H1 (cell line): Measurements from ENCODE around the gene SEMA3G. TPM values are rescaled to one million over a fixed set of nuclear protein-coding genes. Genes with fewer than 3 reads are reported as not detected.

Experiments
- CTCF ChIA-PET: fragments of 300-600 bp; sonication (Branson Sonifier 250); formaldehyde crosslinking; loops from one replicate; lab custom pipeline; 2021; ENCODE audit not compliant: partially characterized antibody; lab: Charles Lee
- POLR2A ChIA-PET: fragments of 300-600 bp; sonication (Branson Sonifier 250); formaldehyde crosslinking; loops from one replicate; lab custom pipeline; 2021; ENCODE audit warnings: inconsistent platforms; ENCODE audit not compliant: partially characterized antibody; lab: Charles Lee
- DNase-seq, 2 experiments: peaks; one replicate each; pipeline versions ENCODE4 v3.0.0 to v3.0.0-alpha.2; 2010 to 2022; ENCODE audit warnings: low spot score in 2 of 2, low read depth in 1 of 2, mixed read lengths in 1 of 2
- FAIRE-seq: peaks from 2 replicates; lab custom pipeline; 2011; peaks lifted over from hg19 to GRCh38; lab: Jason Lieb, UNC
- H2AFZ ChIP-seq: 2 replicates; pipeline ENCODE4 v1.8.1; 2012; ENCODE audit warnings: low read length, inconsistent platforms
- H2AK5ac ChIP-seq: 2 replicates; pipeline ENCODE4 v1.6.1; 2013; ENCODE audit warnings: low read depth, low read length
- H2BK120ac ChIP-seq: replicated peaks from 2 replicates; pipeline ENCODE3; 2013; ENCODE audit warnings: low read depth, low read length, inconsistent platforms
- H2BK12ac ChIP-seq: 2 replicates; pipeline ENCODE4 v1.6.1; 2013; ENCODE audit warnings: low read depth, low read length
- H2BK15ac ChIP-seq: 2 replicates; pipeline ENCODE4 v1.6.1; 2013; ENCODE audit warnings: low read length
- H2BK20ac ChIP-seq: 2 replicates; pipeline ENCODE4 v1.6.1; 2013; ENCODE audit warnings: low read length
- H2BK5ac ChIP-seq: 2 replicates; pipeline ENCODE4 v1.6.1; 2013; ENCODE audit warnings: low read depth, low read length
- H3K14ac ChIP-seq: 2 replicates; pipeline ENCODE4 v1.6.1; 2013; ENCODE audit warnings: inconsistent platforms; ENCODE audit not compliant: insufficient read length
- H3K18ac ChIP-seq: 2 replicates; pipeline ENCODE4 v1.6.1; 2013; ENCODE audit warnings: low read length; ENCODE audit errors: extremely low read depth
- H3K23ac ChIP-seq: 2 replicates; pipeline ENCODE4 v1.6.1; 2013; ENCODE audit warnings: inconsistent platforms; ENCODE audit not compliant: insufficient read length
- H3K23me2 ChIP-seq: 2 replicates; pipeline ENCODE4 v1.6.1; 2013; ENCODE audit warnings: low read depth, low read length
- H3K27ac ChIP-seq: 2 replicates; pipeline ENCODE4 v1.6.1; 2011; ENCODE audit warnings: low read depth, low read length, inconsistent platforms
- H3K27me3 ChIP-seq, 4 experiments: replicated peaks in 1 of 4; 1 replicate in 1 of 4; 2 replicates in 3 of 4; pipeline versions ENCODE4 v1.6.1 to v1.8.1; 2011 to 2013; ENCODE audit warnings: low read length in 3 of 4, mild to moderate bottlenecking in 3 of 4, inconsistent platforms in 2 of 4, mixed read lengths in 2 of 4, moderate library complexity in 1 of 4; ENCODE audit not compliant: control insufficient read depth in 3 of 4, insufficient read depth in 3 of 4; ENCODE audit errors: extremely low read depth in 1 of 4
- H3K36me3 ChIP-seq, 4 experiments: 2 replicates each; pipeline versions ENCODE4 v1.6.1 to v1.8.1; 2011 to 2013; ENCODE audit warnings: mild to moderate bottlenecking in 4 of 4, low read length in 3 of 4, moderate library complexity in 2 of 4, control low read depth in 1 of 4, inconsistent platforms in 1 of 4; ENCODE audit not compliant: insufficient read depth in 4 of 4, control insufficient read depth in 2 of 4
- H3K4ac ChIP-seq: replicated peaks from 2 replicates; pipeline ENCODE3; 2013; ENCODE audit warnings: low read length, low read depth, mixed read lengths, inconsistent platforms; ENCODE audit not compliant: insufficient read length
- H3K4me1 ChIP-seq, 4 experiments: replicated peaks in 1 of 4; 1 replicate in 1 of 4; 2 replicates in 3 of 4; pipeline versions ENCODE4 v1.6.1 to v1.8.1; 2011 to 2013; ENCODE audit warnings: low read length in 3 of 4, inconsistent platforms in 2 of 4, mixed read lengths in 1 of 4; ENCODE audit not compliant: insufficient read depth in 4 of 4, control insufficient read depth in 3 of 4
- H3K4me2 ChIP-seq, 2 experiments: 2 replicates each; pipeline versions ENCODE4 v1.6.1 to v1.8.1; 2011 to 2013; ENCODE audit warnings: low read depth in 2 of 2, low read length in 2 of 2, control low read depth in 1 of 2, inconsistent platforms in 1 of 2, mild to moderate bottlenecking in 1 of 2; ENCODE audit not compliant: insufficient read depth in 1 of 2
- H3K4me3 ChIP-seq, 4 experiments: fragments of 200-600, 300-600 bp in 1 of 4; sonication (generic), shearing (Covaris generic), sonication (Bioruptor Twin) in 1 of 4; 2 replicates each; pipeline versions ENCODE4 v1.5.1 to v1.8.1; 2011 to 2016; ENCODE audit warnings: low read length in 4 of 4, low read depth in 3 of 4, control low read depth in 2 of 4, inconsistent platforms in 2 of 4, mild to moderate bottlenecking in 2 of 4, mixed read lengths in 1 of 4, moderate library complexity in 1 of 4; ENCODE audit not compliant: insufficient read depth in 2 of 4; ENCODE audit errors: extremely low read depth in 1 of 4
- H3K56ac ChIP-seq: replicated peaks from 2 replicates; pipeline ENCODE3; 2013; ENCODE audit warnings: low read depth, mild to moderate bottlenecking, mixed read lengths, low read length, inconsistent platforms; ENCODE audit not compliant: insufficient read length
- H3K79me1 ChIP-seq: 2 replicates; pipeline ENCODE4 v1.6.1; 2013; ENCODE audit warnings: low read depth, low read length, control low read depth
- H3K79me2 ChIP-seq, 2 experiments: 2 replicates each; pipeline versions ENCODE4 v1.6.1 to v1.8.1; 2012 to 2013; ENCODE audit warnings: low read length in 2 of 2, mild to moderate bottlenecking in 2 of 2, inconsistent platforms in 1 of 2; ENCODE audit not compliant: insufficient read depth in 2 of 2, control insufficient read depth in 1 of 2
- H3K9ac ChIP-seq, 4 experiments: replicated peaks in 1 of 4; 1 replicate in 1 of 4; 2 replicates in 3 of 4; pipeline versions ENCODE4 v1.6.1 to v1.8.1; 2011 to 2013; ENCODE audit warnings: low read depth in 3 of 4, low read length in 3 of 4, control low read depth in 2 of 4, mild to moderate bottlenecking in 2 of 4, moderate library complexity in 2 of 4, inconsistent platforms in 1 of 4; ENCODE audit errors: extremely low read depth in 1 of 4
- H3K9me3 ChIP-seq, 2 experiments: 2 replicates each; pipeline versions ENCODE4 v1.6.1 to v1.8.1; 2012 to 2013; ENCODE audit warnings: mild to moderate bottlenecking in 2 of 2, moderate library complexity in 2 of 2, control low read depth in 1 of 2, inconsistent platforms in 1 of 2, low read depth in 1 of 2, low read length in 1 of 2, mixed read lengths in 1 of 2; ENCODE audit not compliant: insufficient read depth in 2 of 2
- H4K20me1 ChIP-seq, 2 experiments: replicated peaks in 1 of 2; 2 replicates each; pipeline versions ENCODE3 to v1.8.1; 2011 to 2013; ENCODE audit warnings: inconsistent platforms in 2 of 2, low read length in 2 of 2, mild to moderate bottlenecking in 1 of 2; ENCODE audit not compliant: insufficient read depth in 2 of 2, control insufficient read depth in 1 of 2
- H4K5ac ChIP-seq: 2 replicates; pipeline ENCODE4 v1.6.1; 2013; ENCODE audit warnings: low read length, low read depth, mixed read lengths, inconsistent platforms; ENCODE audit not compliant: insufficient read length
- H4K8ac ChIP-seq: 2 replicates; pipeline ENCODE4 v1.8.0; 2013; ENCODE audit warnings: mild to moderate bottlenecking, moderate library complexity, low read length, inconsistent platforms; ENCODE audit not compliant: insufficient read depth; ENCODE audit errors: extremely low read depth
- H4K91ac ChIP-seq: replicated peaks from 2 replicates; pipeline ENCODE3; 2013; ENCODE audit warnings: low read length, mixed read lengths, inconsistent platforms; ENCODE audit not compliant: insufficient read length
- BACH1 ChIP-seq: IDR thresholded peaks from 2 replicates; pipeline ENCODE4 v1.6.1; 2012; ENCODE audit warnings: low read length, improper control_type of control experiment
- CBX8 ChIP-seq: fragments of 300-800, 300-1000 bp; sonication (generic); IDR thresholded peaks from 2 replicates; pipeline ENCODE4 v1.7.1; 2016; ENCODE audit warnings: low read depth, low read length, borderline replicate concordance
- E2F6 ChIP-seq: IDR thresholded peaks from 2 replicates; pipeline ENCODE4 v1.6.1; 2012; ENCODE audit warnings: inconsistent platforms
- FOSL1 ChIP-seq: IDR thresholded peaks from 2 replicates; pipeline ENCODE4 v1.6.1; 2011; ENCODE audit warnings: mild to moderate bottlenecking, low read depth, low read length, moderate library complexity; ENCODE audit not compliant: insufficient read depth
- HDAC6 ChIP-seq: IDR thresholded peaks from one replicate; pipeline ENCODE4 v1.7.1; 2012; ENCODE audit warnings: low read depth, mild to moderate bottlenecking, inconsistent platforms, low read length, moderate library complexity
- KDM5A ChIP-seq: fragments of 200-600 bp; IDR thresholded peaks from 2 replicates; pipeline ENCODE4 v1.7.1; 2012; ENCODE audit warnings: mild to moderate bottlenecking, low read length, inconsistent platforms, mixed read lengths
- MAFK ChIP-seq: IDR thresholded peaks from 2 replicates; pipeline ENCODE4 v1.6.1; 2012; ENCODE audit warnings: low read depth, mild to moderate bottlenecking, improper control_type of control experiment, low read length
- PHF8 ChIP-seq: fragments of 200-600 bp; sonication (generic); conservative IDR thresholded peaks from 2 replicates; pipeline ENCODE4 v1.7.1; 2012; ENCODE audit warnings: low read depth, mild to moderate bottlenecking, inconsistent platforms, low read length, moderate library complexity
- SRF ChIP-seq: IDR thresholded peaks from 2 replicates; pipeline ENCODE4 v1.6.1; 2011; ENCODE audit warnings: mild to moderate bottlenecking, low read depth, low read length, moderate library complexity
- TAF7 ChIP-seq: optimal IDR thresholded peaks from 2 replicates; pipeline ENCODE3; 2011; ENCODE audit warnings: low read depth, mild to moderate bottlenecking, inconsistent platforms, low read length, moderate library complexity, borderline replicate concordance
- TBP ChIP-seq: IDR thresholded peaks from 2 replicates; pipeline ENCODE4 v1.6.1; 2011; ENCODE audit warnings: low read depth, low read length, improper control_type of control experiment
- TCF12 ChIP-seq: IDR thresholded peaks from 2 replicates; pipeline ENCODE4 v1.6.1; 2011; ENCODE audit warnings: low read depth, mild to moderate bottlenecking, low read length
- ZNF274 ChIP-seq: IDR thresholded peaks from 2 replicates; pipeline ENCODE4 v1.7.0; 2012; ENCODE audit warnings: low read length, borderline replicate concordance; ENCODE audit errors: extremely low read depth
- WGBS, 2 experiments: shearing (Covaris generic) in 1 of 2; methylation state at CpG; one replicate each; pipeline versions ENCODE4 v1.1.6 to v1.1.7; 2013 to 2015; ENCODE audit warnings: low lambda C conversion rate in 2 of 2, mixed read lengths in 2 of 2, inconsistent platforms in 1 of 2, low coverage in 1 of 2, missing lambda C conversion rate in 1 of 2; ENCODE audit not compliant: insufficient replicate concordance in 2 of 2, insufficient coverage in 1 of 2, insufficient read length in 1 of 2; ENCODE audit errors: extremely low coverage in 1 of 2, missing lambda C conversion rate in 1 of 2; 5-methylcytosine and 5-hydroxymethylcytosine counted together
- polyA plus RNA-seq, 7 experiments: library from polyadenylated mRNA; depleted of rRNA in 3 of 7; stranded (reverse) in 5 of 7; unstranded in 2 of 7; fragments of >200 nt in 5 of 7; fragments of 200-250 nt in 2 of 7; gene quantifications; 1 replicate in 5 of 7; 2 replicates in 1 of 7; 4 replicates in 1 of 7; pipeline versions ENCODE4 v1.2.1 to v1.2.3, GENCODE V29; 2011 to 2013; ENCODE audit warnings: missing spikeins in 2 of 7, mixed read lengths in 2 of 7
- total RNA-seq: library from RNA; stranded (reverse); fragmentation: NEBNext Ultra II Directional; extraction: Animal tissue kit (Norgen Biotek cat#: 25700); gene quantifications from 2 replicates; pipeline ENCODE4 v1.2.1, GENCODE V29; 2021

The SEMA3G gene
- total and polyA plus RNA-seq, 2 of the 8 experiments (the other 6 are each of a cell fraction or from before 2014, with no cell fraction given) = 0.95 to 1.5 TPM

DNA sequence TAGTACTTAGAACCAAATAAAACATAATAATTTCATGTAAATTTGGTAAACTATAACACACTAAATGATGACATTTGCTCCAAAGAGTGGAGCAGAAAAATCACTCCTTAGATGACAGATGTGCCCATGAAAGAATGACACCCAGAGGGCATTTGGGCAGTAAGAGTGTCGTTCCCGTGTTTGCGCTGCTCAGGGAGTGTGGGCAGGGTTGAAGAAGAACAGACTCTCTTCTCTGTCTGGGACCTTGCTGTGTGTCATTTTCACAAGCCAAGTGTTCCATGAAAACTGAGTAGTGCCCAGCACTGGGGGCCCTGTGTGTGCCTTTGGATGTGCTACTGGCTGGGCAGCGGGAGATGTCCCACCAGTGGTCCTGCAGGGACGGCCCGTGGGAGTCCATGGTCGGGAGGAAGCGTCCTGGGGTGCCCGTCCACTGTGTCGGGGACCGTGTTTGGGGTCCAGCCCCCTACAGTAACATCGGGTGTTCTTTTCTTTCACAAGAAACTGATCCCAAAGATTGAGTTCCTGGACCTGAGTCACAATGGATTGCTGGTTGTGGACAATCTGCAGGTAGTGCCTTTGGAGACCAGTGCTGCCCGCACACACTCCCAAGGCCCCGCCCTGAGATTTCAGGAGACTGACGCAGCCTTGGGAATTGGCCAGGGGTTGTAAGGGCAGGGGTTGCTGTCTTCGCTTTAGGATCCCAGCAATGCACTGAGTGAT, 32.3 kb upstream of the SEMA3G start:
- DNase-seq = no peak
- H3K23ac ChIP-seq = no peak overlapping the region
- no peak overlapping the region for H2BK15ac ChIP-seq
- H3K27ac ChIP-seq = no peak overlapping the region
- no peak overlapping the region for H2BK120ac ChIP-seq
- H3K4me2 ChIP-seq = no peak overlapping the region
- no peak overlapping the region for H2AK5ac ChIP-seq
- no peak overlapping the region for H3K4ac ChIP-seq
- H3K56ac ChIP-seq = no peak overlapping the region
- peaks cover 0 to 11% of the 10 kb centered on the region in 2 experiments for H4K20me1 ChIP-seq
- H3K36me3 ChIP-seq = peaks cover 54 to 78% (median 76%) of the 10 kb centered on the region in 4 experiments
- H3K14ac ChIP-seq = no peak overlapping the region
- no peak overlapping the region for H3K9ac ChIP-seq
- no peak overlapping the region for H2BK12ac ChIP-seq
- H4K8ac ChIP-seq = no peak overlapping the region; the same call in 1 of the 2 replicates
- no peaks in the 10 kb centered on the region; the same call in 1 of the 2 replicates for H3K79me1 ChIP-seq
- H3K9me3 ChIP-seq = no peaks in the 10 kb centered on the region
- no peak overlapping the region for H4K91ac ChIP-seq
- ChIA-PET POLR2A (no interaction called here), CTCF (no interaction called here)
- no peak for FAIRE-seq
- H4K5ac ChIP-seq = no peak overlapping the region
- H3K27me3 ChIP-seq = no peaks in the 10 kb centered on the region
- WGBS, 2 experiments = 94% methylated on average over 16 of the region's 16 CpGs; no CpG with 5 or more reads in 1 of the 2 experiments
- H3K23me2 ChIP-seq = no peaks in the 10 kb centered on the region
- no peak overlapping the region for H2BK20ac ChIP-seq
- H3K4me3 ChIP-seq = no peak overlapping the region
- H2BK5ac ChIP-seq = no peak overlapping the region
- H3K18ac ChIP-seq = no peak overlapping the region
- H3K79me2 ChIP-seq = no peaks in the 10 kb centered on the region
- no peak overlapping the region for H2AFZ ChIP-seq
- H3K4me1 ChIP-seq = no peaks in the 10 kb centered on the region; a peak in 2 of 7 replicates
- no peak for TF ChIP-seq BACH1
- no peak for TF ChIP-seq E2F6
- TF ChIP-seq SRF = no peak
- TF ChIP-seq PHF8 = no peak
- no peak for TF ChIP-seq KDM5A
- no peak for TF ChIP-seq HDAC6
- TF ChIP-seq MAFK = no peak
- TF ChIP-seq TAF7 = no peak
- TF ChIP-seq FOSL1 = no peak
- no peak for TF ChIP-seq ZNF274
- no peak for TF ChIP-seq TBP
- TF ChIP-seq CBX8 = no peak
- no peak for TF ChIP-seq TCF12
